Prostate gland (tissue), 2 donors: ENCODE data around the gene TCF7L2. TPM values are rescaled to one million over a fixed set of nuclear protein-coding genes. Genes with fewer than 3 reads are reported as not detected.
A peak's percentile ranks its signal among the peaks of the same experiment; 100 is the strongest.

Experiments used
- DNase-seq: peaks from one replicate; pipeline ENCODE4 v3.0.0-alpha.2; 2019; ENCODE audit warnings: low spot score
- H3K27ac ChIP-seq, 2 donors: fragments of 200-600 bp; sonication (generic); 2 replicates each; pipeline ENCODE4 v1.5.1; 2017 to 2019
- H3K27me3 ChIP-seq: fragments of 200-600 bp; sonication (generic); replicated peaks from 2 replicates; pipeline ENCODE4 v1.5.1; 2019; ENCODE audit not compliant: insufficient read depth
- H3K36me3 ChIP-seq, 2 donors: fragments of 200-600 bp; sonication (generic); 1 replicate in 1 of 2; 2 replicates in 1 of 2; pipeline versions ENCODE4 v1.5.1 to v1.8.1; 2017 to 2019
- H3K4me1 ChIP-seq: fragments of 200-600 bp; sonication (generic); replicated peaks from 2 replicates; pipeline ENCODE4 v1.5.1; 2019
- H3K4me3 ChIP-seq, 2 donors: fragments of 200-600 bp; sonication (generic); 2 replicates each; pipeline ENCODE4 v1.5.1; 2017 to 2019
- H3K9me3 ChIP-seq: fragments of 200-600 bp; sonication (generic); 2 replicates; pipeline ENCODE4 v1.5.1; 2017
- POLR2A ChIP-seq: fragments of 450-650 bp; IDR thresholded peaks from one replicate; pipeline ENCODE4 v1.6.1; 2016; ENCODE audit warnings: antibody characterized with exemption, mild to moderate bottlenecking
- POLR2AphosphoS5 ChIP-seq: sonication (generic); formaldehyde crosslinking; IDR thresholded peaks from one replicate; pipeline ENCODE4 v1.6.1; 2017; ENCODE audit warnings: antibody characterized with exemption
- WGBS: methylation state at CpG from one replicate; pipeline ENCODE4 v1.1.5; 2018; 5-methylcytosine and 5-hydroxymethylcytosine counted together
- intact Hi-C: fragments of 100-400 bp; cut with DNase I; formaldehyde crosslinking; loops from one replicate; pipeline ENCODE4 v1.14.2; 2022
- total RNA-seq, 2 donors: library from RNA; depleted of rRNA; stranded (reverse); fragments of >200 nt; gene quantifications; one replicate each; pipeline ENCODE4 v1.1.0, GENCODE V29; 2016
- TF ChIP-seq, protein P1 (sequence below), 4 experiments: fragments of 200-600 bp in 2 of 4; fragments of 450-650 bp in 2 of 4; sonication (generic) in 2 of 4; IDR thresholded peaks; 1 replicate in 3 of 4; 2 replicates in 1 of 4; pipeline ENCODE4 v1.5.1; 2016 to 2019; ENCODE audit warnings: antibody characterized with exemption in 4 of 4, mild to moderate bottlenecking in 2 of 4, moderate library complexity in 2 of 4

TCF7L2 gene
- total RNA-seq, 2 donors from 2014 or later: 9.8 to 29.8 TPM

DNA sequence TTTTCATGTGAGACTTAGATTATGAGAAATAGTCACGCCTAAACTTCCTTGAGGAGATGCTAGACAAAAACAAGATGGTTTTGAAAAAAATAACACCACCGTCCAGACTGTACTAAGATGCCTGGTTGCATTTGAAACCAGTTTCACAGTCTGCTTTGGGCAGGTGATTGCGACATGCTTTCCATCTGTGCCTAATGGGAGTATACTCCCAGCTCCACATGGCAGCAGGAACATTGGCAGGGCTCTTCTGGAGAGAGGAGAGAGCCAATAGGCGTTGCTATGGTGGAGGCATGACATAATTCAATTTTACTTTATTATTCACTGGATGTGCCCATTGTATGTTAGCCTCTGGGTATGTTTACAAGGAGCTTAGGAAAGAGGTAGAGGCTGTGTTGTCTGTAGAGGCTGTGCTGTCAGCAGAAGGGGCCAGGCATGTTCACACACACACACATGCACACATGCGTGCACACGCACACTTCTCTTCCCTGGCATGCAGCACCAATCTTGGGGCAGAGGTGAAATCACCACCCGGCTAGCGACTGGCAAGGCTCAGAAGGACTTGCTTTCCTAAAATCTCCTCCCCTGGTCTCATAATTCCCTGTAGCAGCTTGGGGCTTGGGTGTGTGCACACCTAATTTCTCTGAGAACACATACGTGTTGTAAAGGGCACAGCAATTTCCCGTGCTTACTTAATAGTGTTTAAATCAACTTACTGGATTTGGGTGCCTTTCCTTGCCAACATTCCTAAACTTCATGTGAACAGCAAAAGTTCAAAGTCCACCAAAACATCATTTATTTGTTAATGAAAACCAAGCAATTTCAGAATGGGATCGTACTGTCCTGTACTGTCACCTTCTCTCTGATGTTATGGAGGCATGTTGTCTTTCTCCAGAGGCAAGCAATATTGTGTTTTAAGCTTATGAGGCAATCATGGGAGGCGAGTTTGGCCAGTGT is 162.1 kb downstream of the TCF7L2 start:
- no peaks in the 10 kb centered on the region for H3K4me1 ChIP-seq
- TF ChIP-seq POLR2AphosphoS5 (no peak), POLR2A (no peak)
- TF ChIP-seq, protein P1, sequence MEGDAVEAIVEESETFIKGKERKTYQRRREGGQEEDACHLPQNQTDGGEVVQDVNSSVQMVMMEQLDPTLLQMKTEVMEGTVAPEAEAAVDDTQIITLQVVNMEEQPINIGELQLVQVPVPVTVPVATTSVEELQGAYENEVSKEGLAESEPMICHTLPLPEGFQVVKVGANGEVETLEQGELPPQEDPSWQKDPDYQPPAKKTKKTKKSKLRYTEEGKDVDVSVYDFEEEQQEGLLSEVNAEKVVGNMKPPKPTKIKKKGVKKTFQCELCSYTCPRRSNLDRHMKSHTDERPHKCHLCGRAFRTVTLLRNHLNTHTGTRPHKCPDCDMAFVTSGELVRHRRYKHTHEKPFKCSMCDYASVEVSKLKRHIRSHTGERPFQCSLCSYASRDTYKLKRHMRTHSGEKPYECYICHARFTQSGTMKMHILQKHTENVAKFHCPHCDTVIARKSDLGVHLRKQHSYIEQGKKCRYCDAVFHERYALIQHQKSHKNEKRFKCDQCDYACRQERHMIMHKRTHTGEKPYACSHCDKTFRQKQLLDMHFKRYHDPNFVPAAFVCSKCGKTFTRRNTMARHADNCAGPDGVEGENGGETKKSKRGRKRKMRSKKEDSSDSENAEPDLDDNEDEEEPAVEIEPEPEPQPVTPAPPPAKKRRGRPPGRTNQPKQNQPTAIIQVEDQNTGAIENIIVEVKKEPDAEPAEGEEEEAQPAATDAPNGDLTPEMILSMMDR (IDR thresholded peaks at IDR 0.05): no peak
- no peak overlapping the region for H3K27ac ChIP-seq
- 76% methylated on average over 12 of the region's 12 CpGs for whole genome bisulfite sequencing
- no peak overlapping the region for H3K4me3 ChIP-seq
- intact Hi-C loops: no loop called here
- H3K27me3 ChIP-seq: no peaks in the 10 kb centered on the region
- H3K9me3 ChIP-seq: no peaks in the 10 kb centered on the region
- no peaks in the 10 kb centered on the region for H3K36me3 ChIP-seq
- no peak for DNase-seq

DNA sequence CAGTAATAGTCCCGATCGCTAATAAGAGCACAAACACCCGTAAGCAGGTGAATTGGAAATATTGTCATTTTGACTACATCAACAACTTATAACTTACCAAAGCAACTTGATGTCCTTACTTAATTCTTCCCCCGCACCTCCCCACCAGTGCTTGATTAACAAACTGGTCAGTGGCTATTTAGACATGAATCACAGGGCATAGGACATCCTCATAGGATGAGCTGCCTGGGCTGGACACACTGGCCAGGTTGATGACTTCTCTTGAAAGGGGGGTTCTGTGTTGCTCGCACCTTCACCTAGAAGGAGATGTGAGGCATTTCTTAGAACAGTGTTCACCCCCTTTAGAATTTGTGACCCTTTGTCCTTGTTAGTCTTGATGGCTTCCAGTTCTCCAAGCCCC is 163.2 kb downstream of the TCF7L2 start:
- TF ChIP-seq, protein P1 (IDR thresholded peaks at IDR 0.05): no peak
- TF ChIP-seq POLR2A (no peak), POLR2AphosphoS5 (no peak)
- Histone ChIP-seq H3K4me1 (no peaks in the 10 kb centered on the region), H3K9me3 (no peaks in the 10 kb centered on the region), H3K27ac (no peak overlapping the region), H3K36me3 (no peaks in the 10 kb centered on the region), H3K4me3 (no peak overlapping the region), H3K27me3 (no peaks in the 10 kb centered on the region)
- DNase-seq: no peak
- WGBS: 97% methylated on average over 5 of the region's 5 CpGs
- intact Hi-C loops: no loop called here

DNA sequence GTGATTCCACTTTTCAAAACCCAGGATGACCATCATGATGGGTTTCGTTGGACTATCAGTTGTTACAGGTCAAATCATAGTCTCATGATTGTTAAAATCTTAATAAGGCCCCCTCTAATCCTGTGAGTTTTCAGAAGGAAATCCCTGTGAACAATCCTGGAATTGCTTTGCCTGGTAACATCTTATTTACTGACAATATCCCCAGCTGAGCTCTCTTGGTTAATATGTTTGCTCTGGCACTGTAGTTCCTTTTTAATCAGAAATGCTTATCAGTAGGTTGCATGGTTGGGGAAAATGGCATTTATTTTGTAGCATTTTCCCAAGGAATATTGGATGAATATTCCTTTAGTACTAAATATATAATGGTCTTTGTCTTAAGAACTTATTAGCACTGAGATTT is 163.9 kb downstream of the TCF7L2 start:
- intact Hi-C loops: no loop called here
- Histone ChIP-seq H3K9me3 (no peaks in the 10 kb centered on the region), H3K4me1 (no peaks in the 10 kb centered on the region), H3K27me3 (no peaks in the 10 kb centered on the region), H3K4me3 (no peak overlapping the region), H3K27ac (no peak overlapping the region), H3K36me3 (no peaks in the 10 kb centered on the region)
- no peak for DNase-seq
- TF ChIP-seq POLR2AphosphoS5: peak; percentile 6
- TF ChIP-seq, protein P1 (IDR thresholded peaks at IDR 0.05): no peak
- 47% methylated on average over 1 of the region's 1 CpG for WGBS

DNA sequence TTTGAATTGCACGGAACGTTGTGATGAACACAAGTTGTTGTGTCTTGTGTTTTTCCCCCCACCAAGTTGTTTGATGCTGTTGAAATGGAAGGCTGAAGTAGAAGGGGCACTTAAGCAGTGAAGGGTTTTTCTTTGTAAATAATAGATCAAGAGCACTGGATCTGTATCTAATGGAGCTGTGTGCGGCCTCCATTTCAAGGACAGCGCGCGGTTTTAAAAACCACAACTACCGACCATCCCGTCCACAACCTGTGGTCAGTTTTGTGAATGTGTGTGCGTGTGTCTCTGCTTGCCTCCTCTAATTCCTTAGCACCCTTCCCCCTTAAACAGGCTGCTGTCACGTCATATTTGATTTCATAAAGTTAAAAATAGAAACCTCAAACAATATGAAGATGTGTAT is 165.5 kb downstream of the TCF7L2 start:
- Histone ChIP-seq H3K27me3 (no peaks in the 10 kb centered on the region), H3K4me1 (no peaks in the 10 kb centered on the region), H3K4me3 (no peak overlapping the region), H3K36me3 (no peaks in the 10 kb centered on the region), H3K27ac (no peak overlapping the region), H3K9me3 (no peaks in the 10 kb centered on the region)
- TF ChIP-seq POLR2A (no peak), POLR2AphosphoS5 (no peak)
- TF ChIP-seq, protein P1 (IDR thresholded peaks at IDR 0.05): no peak
- intact Hi-C loops: no loop called here
- DNase-seq: no peak
- WGBS: 91% methylated on average over 10 of the region's 10 CpGs

DNA sequence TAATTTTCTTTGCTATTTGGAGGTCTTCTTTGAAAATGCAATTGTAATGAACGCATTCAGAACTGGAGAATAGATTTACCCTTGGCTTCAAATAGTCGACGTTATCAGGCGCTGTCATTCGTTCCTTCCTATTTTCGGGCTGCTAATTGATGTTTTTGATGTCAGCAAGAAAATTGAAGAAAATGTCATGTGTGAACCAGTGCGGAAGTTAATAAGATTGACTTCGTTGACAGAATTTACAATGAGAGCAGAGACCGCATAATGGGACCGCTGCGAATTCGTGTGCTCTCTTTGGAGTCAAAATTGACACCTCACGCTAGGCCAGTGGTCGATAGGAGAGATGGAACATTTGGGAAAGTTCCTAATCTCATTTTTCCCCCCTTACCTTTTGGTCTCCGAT is 168.8 kb downstream of the TCF7L2 start:
- no peak overlapping the region for H3K27ac ChIP-seq
- intact Hi-C loops: no loop called here
- H3K4me1 ChIP-seq: no peaks in the 10 kb centered on the region
- no peak overlapping the region for H3K4me3 ChIP-seq
- H3K9me3 ChIP-seq: no peaks in the 10 kb centered on the region
- H3K27me3 ChIP-seq: no peaks in the 10 kb centered on the region
- no peak for DNase-seq
- TF ChIP-seq, protein P1 (IDR thresholded peaks at IDR 0.05): no peak
- no peak for TF ChIP-seq POLR2A
- TF ChIP-seq POLR2AphosphoS5: no peak
- WGBS: 96% methylated on average over 15 of the region's 15 CpGs
- no peaks in the 10 kb centered on the region for H3K36me3 ChIP-seq
